SHP77 (cell line): ENCODE data around the gene TYW3.
"Not testable (repeated sequence)": the region's sequence is repeated elsewhere in the genome, so short reads cannot be mapped to it uniquely, and the experiment has no call there.

Experiments used
- DNase-seq, 2 experiments: peaks; one replicate each; lab custom pipeline; 2025; lab: John Stamatoyannopoulos, UW

Gene TYW3

GRCh38 chr1:74731399-74732052 lies 1.4 kb upstream of the TYW3 start:
- DNase-seq, result no peak

GRCh38 chr1:74732071-74732946 lies 643 bp upstream of the TYW3 start:
- peak in 1 of 2 experiments; percentile 12 for DNase-seq

GRCh38 chr1:74733604-74734484 lies 892 bp downstream of the TYW3 start:
- DNase-seq, result peak; percentile 45 to 49

GRCh38 chr1:74737333-74737732 lies 4.4 kb downstream of the TYW3 start:
- no peak for DNase-seq

GRCh38 chr1:74740307-74740980 lies 7.5 kb downstream of the TYW3 start:
- not testable (repeated sequence) for DNase-seq

GRCh38 chr1:74745247-74745646 lies 12.3 kb downstream of the TYW3 start:
- DNase-seq, result not testable (repeated sequence)

- no peak for DNase-seq
Observed at GRCh38 chr1:74748960-74749359, 16.0 kb downstream of the TYW3 start.

- DNase-seq, result no peak
Observed at GRCh38 chr1:74753104-74753503, 20.2 kb downstream of the TYW3 start.

GRCh38 chr1:74755475-74755874 lies 22.5 kb downstream of the TYW3 start:
- no peak for DNase-seq

GRCh38 chr1:74756650-74757049 lies 23.7 kb downstream of the TYW3 start:
- not testable (repeated sequence) for DNase-seq

GRCh38 chr1:74763807-74764206 lies 30.9 kb downstream of the TYW3 start:
- no peak for DNase-seq

GRCh38 chr1:74766579-74766978 lies 33.6 kb downstream of the TYW3 start:
- DNase-seq, result no peak

GRCh38 chr1:74767490-74767889 lies 34.5 kb downstream of the TYW3 start:
- peak in 1 of 2 experiments; percentile 9 for DNase-seq

GRCh38 chr1:74771913-74772515 lies 39.1 kb downstream of the TYW3 start:
- peak; percentile 42 to 48 for DNase-seq

- no peak for DNase-seq
Observed at GRCh38 chr1:74772945-74773344, 40.0 kb downstream of the TYW3 start.

- no peak for DNase-seq
Observed at GRCh38 chr1:74773582-74773981, 40.6 kb downstream of the TYW3 start.

- DNase-seq, result no peak
Observed at GRCh38 chr1:74775735-74776134, 42.8 kb downstream of the TYW3 start.

GRCh38 chr1:74777525-74777924 lies 44.6 kb downstream of the TYW3 start:
- DNase-seq, result no peak

GRCh38 chr1:74779750-74780149 lies 46.8 kb downstream of the TYW3 start:
- DNase-seq, result no peak

- no peak for DNase-seq
Observed at GRCh38 chr1:74780594-74780993, 47.6 kb downstream of the TYW3 start.

GRCh38 chr1:74785944-74786343 lies 53.0 kb downstream of the TYW3 start:
- no peak for DNase-seq
